Measurements from ENCODE around the gene NTSR1.

DNA sequence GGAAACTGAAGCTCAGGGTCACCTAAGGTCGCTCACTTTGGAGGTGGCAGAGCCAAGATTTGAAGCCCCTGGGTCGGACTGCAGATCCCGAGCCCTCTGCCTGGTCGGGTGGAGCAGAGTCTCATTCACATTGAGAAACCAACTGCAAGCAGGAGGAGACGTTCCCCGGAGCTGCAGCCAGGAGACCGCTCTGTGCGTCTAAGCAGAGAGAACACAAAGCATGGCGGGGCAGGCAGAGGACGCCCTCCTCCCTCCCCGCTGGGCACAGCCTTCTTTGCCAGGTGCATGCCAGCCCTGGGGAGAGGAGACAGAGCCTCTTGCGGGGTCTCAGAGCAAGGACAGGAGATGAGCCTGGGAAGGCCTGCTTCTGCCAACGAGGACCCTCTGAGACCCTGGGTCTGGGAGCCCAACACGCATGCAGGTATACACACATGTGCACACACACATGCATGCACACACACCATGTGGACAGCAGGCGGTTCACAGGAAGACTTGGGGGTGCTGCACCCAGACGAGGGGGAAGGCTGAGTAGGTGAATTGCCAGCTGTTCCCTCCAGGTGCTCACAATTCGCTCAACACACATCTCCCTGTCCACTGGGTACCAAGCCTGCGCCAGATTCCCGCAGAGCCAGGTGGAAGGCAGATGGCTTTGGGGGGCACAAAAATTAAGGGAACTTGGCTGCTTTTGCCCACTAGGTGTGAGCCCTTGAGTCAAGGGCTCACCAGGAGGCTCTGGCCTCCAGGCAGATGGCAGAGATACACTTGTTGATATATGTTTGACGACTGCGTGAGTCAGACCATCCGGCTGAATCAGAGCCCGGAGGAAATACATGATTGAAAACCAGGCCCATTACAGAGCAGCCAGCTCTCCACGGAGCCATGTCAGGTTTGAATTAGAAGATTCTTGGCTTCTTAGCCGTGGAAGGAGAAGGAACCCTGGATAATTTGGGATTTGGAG lies 5.5 kb upstream of the NTSR1 start:
- TF ChIP-seq CTCF (IDR thresholded peaks at IDR 0.05; ENCODE audit: low read depth, low read length) (no peak), EZH2phosphoT487 (IDR thresholded peaks at IDR 0.05; ENCODE audit: low read depth) (no peak)

Data from OCI-LY3 (cell line).